IMR-90 (cell line): Measurements from ENCODE around the gene UBE2C. TPM values are rescaled to one million over a fixed set of nuclear protein-coding genes. Genes with fewer than 3 reads are reported as not detected.

ENCODE experiments used
- ATAC-seq: fragments of 200-7000 bp; cut with Tn5 transposase; 2 replicates; pipeline ENCODE4 v1.9.1; 2020; ENCODE audit warnings: low read depth, mild to moderate bottlenecking, moderate library complexity
- BruUV-seq: library from RNA; stranded (reverse); fragments of 400-500 nt; replicated peaks from 2 replicates; lab custom pipeline; 2021; lab: Mats Ljungman, UMichigan
- CTCF ChIA-PET: fragments of 300-600 bp; formaldehyde crosslinking; extraction: SDS; loops from one replicate; lab custom pipeline; 2021; ENCODE audit warnings: antibody characterized with exemption; lab: Yijun Ruan, JAX
- POLR2A ChIA-PET: fragments of 300-600 bp; sonication (Branson Sonifier 250); formaldehyde crosslinking; loops from one replicate; lab custom pipeline; 2022; ENCODE audit warnings: antibody characterized with exemption; ENCODE audit not compliant: unreplicated experiment; lab: Charles Lee
- DNase-seq: peaks from one replicate; pipeline ENCODE4 v3.0.0; 2013
- H2AFZ ChIP-seq: replicated peaks from 2 replicates; pipeline ENCODE3; 2013; ENCODE audit warnings: low read length, mild to moderate bottlenecking; ENCODE audit not compliant: poor library complexity
- H2AK5ac ChIP-seq: 2 replicates; pipeline ENCODE4 v1.6.1; 2013; ENCODE audit warnings: low read depth, low read length, inconsistent platforms
- H2AK9ac ChIP-seq: replicated peaks from 2 replicates; pipeline ENCODE3; 2013; ENCODE audit warnings: mild to moderate bottlenecking, low read depth, low read length, moderate library complexity; ENCODE audit not compliant: poor library complexity
- H2BK120ac ChIP-seq: 2 replicates; pipeline ENCODE4 v1.6.1; 2013; ENCODE audit warnings: low read depth, low read length, inconsistent platforms
- H2BK15ac ChIP-seq: 3 replicates; pipeline ENCODE4 v1.6.1; 2013; ENCODE audit warnings: low read depth, low read length, inconsistent platforms
- H2BK20ac ChIP-seq: 2 replicates; pipeline ENCODE4 v1.6.1; 2013; ENCODE audit warnings: low read depth, mild to moderate bottlenecking, inconsistent platforms, low read length, moderate library complexity
- H2BK5ac ChIP-seq: 2 replicates; pipeline ENCODE4 v1.6.1; 2013; ENCODE audit warnings: mild to moderate bottlenecking, low read depth, low read length, inconsistent platforms; ENCODE audit not compliant: poor library complexity, severe bottlenecking
- H3K14ac ChIP-seq: replicated peaks from 2 replicates; pipeline ENCODE4 v1.6.1; 2013; ENCODE audit warnings: low read depth, low read length, inconsistent platforms
- H3K18ac ChIP-seq: 2 replicates; pipeline ENCODE4 v1.6.1; 2013; ENCODE audit warnings: low read depth, low read length, control low read depth
- H3K23ac ChIP-seq: 2 replicates; pipeline ENCODE4 v1.6.1; 2013; ENCODE audit warnings: low read depth, low read length, inconsistent platforms
- H3K27ac ChIP-seq: 2 replicates; pipeline ENCODE4 v1.5.1; 2013; ENCODE audit warnings: mild to moderate bottlenecking, control low read depth, low read length; ENCODE audit not compliant: insufficient read depth
- H3K27me3 ChIP-seq: 2 replicates; pipeline ENCODE4 v1.6.1; 2013; ENCODE audit warnings: low read length; ENCODE audit not compliant: control insufficient read depth, insufficient read depth
- H3K36me3 ChIP-seq: 2 replicates; pipeline ENCODE4 v1.6.1; 2013; ENCODE audit warnings: low read length, mixed read lengths; ENCODE audit not compliant: control insufficient read depth, insufficient read depth
- H3K4ac ChIP-seq: 2 replicates; pipeline ENCODE4 v1.6.1; 2013; ENCODE audit warnings: low read depth, low read length, inconsistent platforms
- H3K4me1 ChIP-seq: 2 replicates; pipeline ENCODE4 v1.6.1; 2013; ENCODE audit warnings: low read length, mixed read lengths; ENCODE audit not compliant: control insufficient read depth, insufficient read depth
- H3K4me2 ChIP-seq: 2 replicates; pipeline ENCODE4 v1.6.1; 2013; ENCODE audit warnings: low read depth, mild to moderate bottlenecking, control low read depth, low read length, moderate library complexity
- H3K4me3 ChIP-seq: 2 replicates; pipeline ENCODE4 v1.5.1; 2013; ENCODE audit warnings: low read depth, mild to moderate bottlenecking, control low read depth, low read length, moderate library complexity; ENCODE audit not compliant: insufficient read depth
- H3K56ac ChIP-seq: 2 replicates; pipeline ENCODE4 v1.6.1; 2013; ENCODE audit warnings: low read length, inconsistent platforms; ENCODE audit not compliant: insufficient read depth; ENCODE audit errors: extremely low read depth
- H3K79me1 ChIP-seq, 2 experiments: 2 replicates each; pipeline ENCODE4 v1.6.1; 2013; ENCODE audit warnings: low read length in 2 of 2, inconsistent platforms in 1 of 2, low read depth in 1 of 2
- H3K9ac ChIP-seq: 2 replicates; pipeline ENCODE4 v1.6.1; 2013; ENCODE audit warnings: low read depth, low read length, control low read depth
- H3K9me1 ChIP-seq: 2 replicates; pipeline ENCODE4 v1.6.1; 2013; ENCODE audit warnings: low read length, inconsistent platforms; ENCODE audit not compliant: insufficient read depth
- H3K9me3 ChIP-seq: 2 replicates; pipeline ENCODE4 v1.6.1; 2013; ENCODE audit warnings: low read length; ENCODE audit not compliant: control insufficient read depth, insufficient read depth
- H4K20me1 ChIP-seq: 2 replicates; pipeline ENCODE4 v1.6.1; 2013; ENCODE audit warnings: low read length, inconsistent platforms; ENCODE audit not compliant: insufficient read depth
- H4K5ac ChIP-seq: 2 replicates; pipeline ENCODE4 v1.6.1; 2013; ENCODE audit warnings: mild to moderate bottlenecking, low read depth, low read length, control low read depth
- H4K8ac ChIP-seq, 2 experiments: 2 replicates each; pipeline ENCODE4 v1.6.1; 2013; ENCODE audit warnings: low read depth in 2 of 2, low read length in 2 of 2, control low read depth in 1 of 2, inconsistent platforms in 1 of 2
- H4K91ac ChIP-seq: 2 replicates; pipeline ENCODE4 v1.6.1; 2013; ENCODE audit warnings: low read depth, low read length, inconsistent platforms; ENCODE audit not compliant: insufficient read depth
- BHLHE40 ChIP-seq: fragments of 150-350 bp; IDR thresholded peaks from 2 replicates; pipeline ENCODE4 v1.6.1; 2016; ENCODE audit warnings: mild to moderate bottlenecking, low read depth, low read length
- CEBPB ChIP-seq: IDR thresholded peaks from 2 replicates; pipeline ENCODE4 v1.6.1; 2012; ENCODE audit warnings: low read depth, low read length, improper control_type of control experiment
- CHD1 ChIP-seq: IDR thresholded peaks from 2 replicates; pipeline ENCODE4 v1.6.1; 2012; ENCODE audit warnings: low read depth, low read length, improper control_type of control experiment
- ELK1 ChIP-seq: fragments of 150-350 bp; IDR thresholded peaks from 2 replicates; pipeline ENCODE4 v1.6.1; 2016; ENCODE audit warnings: low read depth, mild to moderate bottlenecking, low read length, moderate library complexity, borderline replicate concordance
- FOS ChIP-seq: fragments of 150-350 bp; IDR thresholded peaks from 2 replicates; pipeline ENCODE4 v1.6.1; 2016; ENCODE audit warnings: low read depth, low read length
- MAFK ChIP-seq: IDR thresholded peaks from 2 replicates; pipeline ENCODE4 v1.6.1; 2012; ENCODE audit warnings: low read depth, low read length, improper control_type of control experiment
- MAZ ChIP-seq: IDR thresholded peaks from 2 replicates; pipeline ENCODE4 v1.6.1; 2012; ENCODE audit warnings: low read depth, mild to moderate bottlenecking, low read length, improper control_type of control experiment, moderate library complexity, borderline replicate concordance
- MXI1 ChIP-seq: IDR thresholded peaks from 2 replicates; pipeline ENCODE4 v1.6.1; 2012; ENCODE audit warnings: low read depth, mild to moderate bottlenecking, low read length, moderate library complexity, borderline replicate concordance
- NFE2L2 ChIP-seq: fragments of 150-350 bp; IDR thresholded peaks from 2 replicates; pipeline ENCODE4 v1.6.1; 2016; ENCODE audit warnings: low read depth, mild to moderate bottlenecking, low read length
- POLR2A ChIP-seq: IDR thresholded peaks from 2 replicates; pipeline ENCODE4 v1.6.1; 2012; ENCODE audit warnings: mild to moderate bottlenecking, low read depth, low read length
- RAD21 ChIP-seq: IDR thresholded peaks from 2 replicates; pipeline ENCODE4 v1.6.1; 2012; ENCODE audit warnings: low read length, improper control_type of control experiment
- RCOR1 ChIP-seq: IDR thresholded peaks from 2 replicates; pipeline ENCODE4 v1.6.1; 2012; ENCODE audit warnings: mild to moderate bottlenecking, low read length, improper control_type of control experiment; ENCODE audit not compliant: insufficient replicate concordance
- RFX5 ChIP-seq: IDR thresholded peaks from 2 replicates; pipeline ENCODE4 v1.8.0; 2012; ENCODE audit warnings: low read depth, mild to moderate bottlenecking, low read length, moderate library complexity
- SMC3 ChIP-seq: fragments of 150-350 bp; IDR thresholded peaks from 2 replicates; pipeline ENCODE4 v1.6.1; 2016; ENCODE audit warnings: low read depth, mild to moderate bottlenecking, antibody characterized with exemption, low read length, moderate library complexity
- USF2 ChIP-seq: fragments of 150-350 bp; IDR thresholded peaks from 2 replicates; pipeline ENCODE4 v1.6.1; 2017; ENCODE audit warnings: mild to moderate bottlenecking, antibody characterized with exemption, low read length, low read depth
- WGBS, 2 experiments: methylation state at CpG; one replicate each; pipeline versions ENCODE4 v1.1.5 to v1.1.7; 2013; ENCODE audit warnings: missing lambda C conversion rate in 2 of 2; ENCODE audit not compliant: insufficient read length in 1 of 2; ENCODE audit errors: extremely low coverage in 2 of 2; 5-methylcytosine and 5-hydroxymethylcytosine counted together
- dilution Hi-C: fragments of 300-500 bp; cut with HindIII; formaldehyde crosslinking; loops from one replicate; pipeline ENCODE4 v1.14.3; 2018; ENCODE audit warnings: low sequenced_read_pairs; ENCODE audit not compliant: unreplicated experiment
- in situ Hi-C: fragments of 300-500 bp; cut with MboI; formaldehyde crosslinking; loops from 3 replicates; pipeline ENCODE4 v1.14.3; 2019; ENCODE audit warnings: low sequenced_read_pairs, inconsistent platforms, mixed read lengths
- intact Hi-C: fragments of 100-400 bp; cut with micrococcal nuclease; formaldehyde crosslinking; loops from 2 replicates; pipeline ENCODE4 v1.10.0; 2022
- polyA plus RNA-seq, 3 experiments: library from polyadenylated mRNA; depleted of rRNA; stranded (reverse); fragments of >200 nt; gene quantifications; 2 replicates each; pipeline ENCODE4 v1.2.3, GENCODE V29; 2012; ENCODE audit warnings: low replicate concordance in 1 of 3
- total RNA-seq: library from RNA; depleted of rRNA; stranded (reverse); fragments of >200 nt; gene quantifications from 2 replicates; pipeline ENCODE4 v1.2.3, GENCODE V29; 2012
- TF ChIP-seq, protein P1 (sequence below): conservative IDR thresholded peaks from 2 replicates; pipeline ENCODE4 v1.5.1; 2012; ENCODE audit warnings: mild to moderate bottlenecking, low read depth, low read length, improper control_type of control experiment

The UBE2C gene
- total and polyA plus RNA-seq, 2 of the 4 experiments (the other 2 are of a cell fraction) = 43.4 to 120 TPM

- H2BK15ac ChIP-seq = no peak overlapping the region
- H2AFZ ChIP-seq = no peak overlapping the region
- no peak overlapping the region for H3K23ac ChIP-seq
- H3K4me2 ChIP-seq = no peak overlapping the region
- dilution Hi-C loops = no loop called here
- H2BK5ac ChIP-seq = no peak overlapping the region
- H4K91ac ChIP-seq = no peak overlapping the region
- no peak overlapping the region for H3K9ac ChIP-seq
- peaks cover 14% of the 10 kb centered on the region for H3K4me1 ChIP-seq
- BruUV-seq = no TSS peak
- ATAC-seq (no peak), DNase-seq (no peak)
- H2BK20ac ChIP-seq = no peak overlapping the region
- POLR2A ChIA-PET = no interaction called here
- no peak overlapping the region for H3K18ac ChIP-seq
- H4K8ac ChIP-seq = no peak overlapping the region
- WGBS, 2 experiments = no CpG with 5 or more reads among the region's 4 CpGs
- H3K9me1 ChIP-seq = peaks cover 12% of the 10 kb centered on the region; the same call in 1 of the 2 replicates
- no peak overlapping the region for H2AK9ac ChIP-seq
- H2BK120ac ChIP-seq = no peak overlapping the region
- H3K36me3 ChIP-seq = no peaks in the 10 kb centered on the region; the same call in 1 of the 2 replicates
- H4K20me1 ChIP-seq = peaks cover 12% of the 10 kb centered on the region; the same call in 1 of the 2 replicates
- H2AK5ac ChIP-seq = no peak overlapping the region
- H3K27me3 ChIP-seq = peaks cover 2% of the 10 kb centered on the region; the same call in 1 of the 2 replicates
- H3K27ac ChIP-seq = no peak overlapping the region
- in situ Hi-C loops = no loop called here
- intact Hi-C loops = no loop called here
- TF ChIP-seq, protein P1, sequence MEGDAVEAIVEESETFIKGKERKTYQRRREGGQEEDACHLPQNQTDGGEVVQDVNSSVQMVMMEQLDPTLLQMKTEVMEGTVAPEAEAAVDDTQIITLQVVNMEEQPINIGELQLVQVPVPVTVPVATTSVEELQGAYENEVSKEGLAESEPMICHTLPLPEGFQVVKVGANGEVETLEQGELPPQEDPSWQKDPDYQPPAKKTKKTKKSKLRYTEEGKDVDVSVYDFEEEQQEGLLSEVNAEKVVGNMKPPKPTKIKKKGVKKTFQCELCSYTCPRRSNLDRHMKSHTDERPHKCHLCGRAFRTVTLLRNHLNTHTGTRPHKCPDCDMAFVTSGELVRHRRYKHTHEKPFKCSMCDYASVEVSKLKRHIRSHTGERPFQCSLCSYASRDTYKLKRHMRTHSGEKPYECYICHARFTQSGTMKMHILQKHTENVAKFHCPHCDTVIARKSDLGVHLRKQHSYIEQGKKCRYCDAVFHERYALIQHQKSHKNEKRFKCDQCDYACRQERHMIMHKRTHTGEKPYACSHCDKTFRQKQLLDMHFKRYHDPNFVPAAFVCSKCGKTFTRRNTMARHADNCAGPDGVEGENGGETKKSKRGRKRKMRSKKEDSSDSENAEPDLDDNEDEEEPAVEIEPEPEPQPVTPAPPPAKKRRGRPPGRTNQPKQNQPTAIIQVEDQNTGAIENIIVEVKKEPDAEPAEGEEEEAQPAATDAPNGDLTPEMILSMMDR = no peak
- TF ChIP-seq FOS (no peak), MAZ (no peak), RAD21 (no peak), NFE2L2 (no peak), ELK1 (no peak), MAFK (no peak), SMC3 (no peak), POLR2A (no peak), CEBPB (no peak), RFX5 (no peak), CHD1 (no peak), USF2 (no peak), MXI1 (no peak), RCOR1 (no peak), BHLHE40 (no peak)
- CTCF ChIA-PET = no interaction called here
- no peak overlapping the region for H3K14ac ChIP-seq
- no peak overlapping the region for H3K4me3 ChIP-seq
- H3K4ac ChIP-seq = no peak overlapping the region
- peaks cover 8 to 22% of the 10 kb centered on the region in 2 experiments for H3K79me1 ChIP-seq
- no peaks in the 10 kb centered on the region for H3K9me3 ChIP-seq
- H4K5ac ChIP-seq = no peak overlapping the region
- H3K56ac ChIP-seq = no peak overlapping the region
These were observed 7.0 kb downstream of the UBE2C start for GRCh38 chr20:45819466-45819865.
